Coronary artery (tissue), 2 donors: ENCODE measurements around the gene PSME4.
"Not testable (repeated sequence)": the region's sequence is repeated elsewhere in the genome, so short reads cannot be mapped to it uniquely, and the experiment has no call there.

Source experiments
- DNase-seq: peaks from one replicate; pipeline ENCODE4 v3.0.0-alpha.2; 2017; ENCODE audit warnings: low spot score
- H3K27ac ChIP-seq, 2 donors: fragments of 200-600 bp; sonication (generic); one replicate each; pipeline ENCODE4 v1.5.1; 2016 to 2019
- H3K4me3 ChIP-seq: fragments of 200-600 bp; sonication (generic); 2 replicates; pipeline ENCODE4 v1.5.1; 2016; ENCODE audit warnings: mild to moderate bottlenecking, moderate library complexity
- TF ChIP-seq, protein P1 (sequence below): fragments of 200-600 bp; sonication (generic); IDR thresholded peaks from one replicate; pipeline ENCODE4 v1.5.1; 2019; ENCODE audit warnings: antibody characterized with exemption

PSME4 gene

DNA sequence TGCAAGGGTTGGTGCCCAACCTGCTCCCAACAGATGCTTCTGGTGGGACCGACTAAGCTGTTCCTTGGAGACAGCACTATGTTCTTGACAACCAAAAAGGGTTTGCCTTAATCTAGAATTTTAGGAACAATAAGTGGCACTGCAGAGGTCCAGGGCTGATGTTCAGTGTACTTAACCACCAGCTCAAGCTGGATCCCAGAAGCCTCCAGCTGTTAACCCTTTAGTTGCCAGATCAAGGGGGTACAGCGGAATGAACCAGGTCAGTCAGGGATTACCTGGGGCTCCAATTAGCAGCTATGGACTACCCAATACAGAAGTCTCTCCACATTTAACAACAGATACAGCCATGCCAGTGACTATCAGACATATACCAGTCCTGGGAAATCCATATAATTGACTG lies 114.5 kb downstream of the PSME4 start:
- H3K4me3 ChIP-seq = no peak overlapping the region
- no peak overlapping the region for H3K27ac ChIP-seq
- TF ChIP-seq, protein P1, sequence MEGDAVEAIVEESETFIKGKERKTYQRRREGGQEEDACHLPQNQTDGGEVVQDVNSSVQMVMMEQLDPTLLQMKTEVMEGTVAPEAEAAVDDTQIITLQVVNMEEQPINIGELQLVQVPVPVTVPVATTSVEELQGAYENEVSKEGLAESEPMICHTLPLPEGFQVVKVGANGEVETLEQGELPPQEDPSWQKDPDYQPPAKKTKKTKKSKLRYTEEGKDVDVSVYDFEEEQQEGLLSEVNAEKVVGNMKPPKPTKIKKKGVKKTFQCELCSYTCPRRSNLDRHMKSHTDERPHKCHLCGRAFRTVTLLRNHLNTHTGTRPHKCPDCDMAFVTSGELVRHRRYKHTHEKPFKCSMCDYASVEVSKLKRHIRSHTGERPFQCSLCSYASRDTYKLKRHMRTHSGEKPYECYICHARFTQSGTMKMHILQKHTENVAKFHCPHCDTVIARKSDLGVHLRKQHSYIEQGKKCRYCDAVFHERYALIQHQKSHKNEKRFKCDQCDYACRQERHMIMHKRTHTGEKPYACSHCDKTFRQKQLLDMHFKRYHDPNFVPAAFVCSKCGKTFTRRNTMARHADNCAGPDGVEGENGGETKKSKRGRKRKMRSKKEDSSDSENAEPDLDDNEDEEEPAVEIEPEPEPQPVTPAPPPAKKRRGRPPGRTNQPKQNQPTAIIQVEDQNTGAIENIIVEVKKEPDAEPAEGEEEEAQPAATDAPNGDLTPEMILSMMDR = no peak
- no peak for DNase-seq

GRCh38 chr2:53854678-53855077 lies 116.1 kb downstream of the PSME4 start:
- no peak for DNase-seq
- H3K4me3 ChIP-seq = no peak overlapping the region
- TF ChIP-seq, protein P1 = no peak
- H3K27ac ChIP-seq = no peak overlapping the region

GRCh38 chr2:53852532-53852931 lies 118.3 kb downstream of the PSME4 start:
- no peak for DNase-seq

GRCh38 chr2:53851052-53851757 lies 119.6 kb downstream of the PSME4 start:
- DNase-seq, H3K4me3 ChIP-seq, H3K27ac ChIP-seq: not testable (repeated sequence)

More at GRCh38 chr2:53852532-53852931, 118.3 kb downstream of the PSME4 start:
- Histone ChIP-seq H3K4me3 (no peak overlapping the region), H3K27ac (no peak overlapping the region)
- TF ChIP-seq, protein P1 = no peak

GRCh38 chr2:53848062-53848461 lies 122.7 kb downstream of the PSME4 start:
- no peak for DNase-seq
- H3K27ac ChIP-seq = no peak overlapping the region
- TF ChIP-seq, protein P1 = no peak
- H3K4me3 ChIP-seq = no peak overlapping the region

DNA sequence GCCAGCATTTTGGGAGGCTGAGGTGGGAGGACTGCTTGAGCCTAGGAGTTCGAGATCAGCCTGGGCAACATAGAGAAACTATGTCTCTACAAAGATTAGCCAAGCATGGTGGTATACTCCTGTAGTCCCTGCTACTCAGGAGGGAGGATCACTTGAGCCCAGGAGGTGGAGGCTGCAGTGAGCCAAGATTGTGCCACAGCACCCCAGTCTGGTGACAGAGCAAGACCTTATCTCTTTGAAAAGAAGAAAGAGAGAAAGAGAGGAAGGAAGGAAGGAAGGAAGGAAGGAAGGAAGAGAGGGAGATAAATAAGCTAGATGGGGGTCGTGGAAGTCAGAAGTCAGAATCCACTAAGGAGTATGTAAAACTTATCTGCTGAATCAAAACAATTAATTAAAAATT lies 127.2 kb downstream of the PSME4 start:
- no peak for DNase-seq
- H3K4me3 ChIP-seq = no peak overlapping the region
- TF ChIP-seq, protein P1 = no peak
- H3K27ac ChIP-seq = no peak overlapping the region

- DNase-seq = no peak
- TF ChIP-seq, protein P1 = no peak
- H3K4me3 ChIP-seq = no peak overlapping the region
- no peak overlapping the region for H3K27ac ChIP-seq
Measured at GRCh38 chr2:53842891-53843290, 127.9 kb downstream of the PSME4 start.

DNA sequence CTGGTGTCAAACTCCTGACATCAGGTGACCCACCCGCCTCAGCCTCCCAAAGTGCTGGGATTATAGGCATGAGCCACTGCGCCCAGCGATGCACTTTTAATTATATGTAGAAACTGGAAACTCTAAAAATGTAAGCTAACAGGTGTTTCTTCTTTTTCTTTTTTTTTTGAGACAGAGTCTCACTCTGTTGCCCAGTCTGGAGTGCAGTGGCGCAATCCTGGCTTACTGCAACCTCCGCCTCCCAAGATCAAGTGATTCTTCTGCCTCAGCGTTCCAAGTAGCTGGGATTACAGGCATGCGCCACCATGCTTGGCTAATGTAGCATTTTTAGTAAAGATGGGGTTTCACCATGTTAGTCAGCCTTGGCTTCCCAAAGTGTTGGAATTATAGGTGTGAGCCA lies 129.1 kb downstream of the PSME4 start:
- DNase-seq, H3K27ac ChIP-seq, H3K4me3 ChIP-seq: not testable (repeated sequence)
